K562 (cell line): ENCODE data around the gene BICC1. TPM values are rescaled to one million over a fixed set of nuclear protein-coding genes. Genes with fewer than 3 reads are reported as not detected.

Experiments
- ATAC-seq: fragments of 200-7000 bp; cut with Tn5 transposase; 3 replicates; pipeline ENCODE4 v1.9.1; 2020; ENCODE audit warnings: moderate library complexity
- BruUV-seq: library from RNA; stranded (reverse); fragments of 400-500 nt; replicated peaks from 2 replicates; lab custom pipeline; 2021; lab: Mats Ljungman, UMichigan
- CTCF ChIA-PET: fragments of 300-600 bp; formaldehyde crosslinking; extraction: SDS; loops from one replicate; lab custom pipeline; 2021; ENCODE audit warnings: low intra/inter-chr PET ratio; lab: Yijun Ruan, JAX
- POLR2A ChIA-PET: fragments of 300-600, 350-650 bp; sonication (Branson Sonifier 250); formaldehyde crosslinking; extraction: SDS; loops from one replicate; lab custom pipeline; 2021; ENCODE audit warnings: antibody characterized with exemption, inconsistent platforms; lab: Yijun Ruan, JAX
- DNase-seq, 4 experiments: peaks; one replicate each; pipeline versions ENCODE4 v3.0.0 to v3.0.0-alpha.2; 2011 to 2018; ENCODE audit warnings: low spot score in 3 of 4, mixed read lengths in 3 of 4; ENCODE audit errors: extremely low read depth in 1 of 4
- FAIRE-seq: peaks from 2 replicates; lab custom pipeline; 2011; peaks lifted over from hg19 to GRCh38; lab: Jason Lieb, UNC
- H2AFZ ChIP-seq: 2 replicates; pipeline ENCODE4 v1.6.0; 2011; ENCODE audit warnings: low read depth, low read length, control low read depth, inconsistent platforms
- H3K27ac ChIP-seq: fragments of 200-600 bp; 3 replicates; pipeline ENCODE4 v1.8.0; 2011; ENCODE audit warnings: low read depth, mild to moderate bottlenecking, control low read depth, inconsistent platforms, low read length, moderate library complexity, mixed read lengths; ENCODE audit errors: extremely low read depth
- H3K27me3 ChIP-seq, 2 experiments: fragments of 300-600 bp in 1 of 2; 2 replicates in 1 of 2; 3 replicates in 1 of 2; pipeline versions ENCODE4 v1.6.0 to v1.8.0; 2011; ENCODE audit warnings: inconsistent platforms in 2 of 2, low read length in 2 of 2, mild to moderate bottlenecking in 1 of 2, mixed read lengths in 1 of 2, moderate library complexity in 1 of 2; ENCODE audit not compliant: control insufficient read depth in 2 of 2, insufficient read depth in 2 of 2
- H3K36me3 ChIP-seq: fragments of 300-600 bp; 3 replicates; pipeline ENCODE4 v1.8.0; 2011; ENCODE audit warnings: mild to moderate bottlenecking, low read length, inconsistent platforms; ENCODE audit not compliant: control insufficient read depth, insufficient read depth
- H3K4me1 ChIP-seq, 2 experiments: fragments of 200-600 bp in 1 of 2; replicated peaks in 1 of 2; 2 replicates in 1 of 2; 3 replicates in 1 of 2; pipeline versions ENCODE4 v1.5.1 to v1.8.0; 2011; ENCODE audit warnings: inconsistent platforms in 2 of 2, low read length in 2 of 2, mild to moderate bottlenecking in 1 of 2, mixed read lengths in 1 of 2, moderate library complexity in 1 of 2; ENCODE audit not compliant: control insufficient read depth in 2 of 2, insufficient read depth in 2 of 2
- H3K4me2 ChIP-seq: 2 replicates; pipeline ENCODE4 v1.6.1; 2011; ENCODE audit warnings: low read length, control low read depth, inconsistent platforms, mixed read lengths; ENCODE audit not compliant: insufficient read depth
- H3K4me3 ChIP-seq: fragments of 200-600 bp; sonication (generic), shearing (Covaris generic); 2 replicates; pipeline ENCODE4 v1.5.1; 2016; ENCODE audit warnings: control low read depth, inconsistent platforms
- H3K79me2 ChIP-seq: fragments of 200-600 bp; 3 replicates; pipeline ENCODE4 v1.8.0; 2011; ENCODE audit warnings: low read length, inconsistent platforms; ENCODE audit not compliant: control insufficient read depth, insufficient read depth
- H3K9ac ChIP-seq, 2 experiments: 2 replicates each; pipeline versions ENCODE4 v1.6.0 to v1.6.1; 2011; ENCODE audit warnings: low read depth in 2 of 2, low read length in 2 of 2, control low read depth in 1 of 2, inconsistent platforms in 1 of 2, mild to moderate bottlenecking in 1 of 2, mixed read lengths in 1 of 2; ENCODE audit not compliant: insufficient read depth in 1 of 2
- H3K9me1 ChIP-seq: one replicate; pipeline ENCODE4 v1.6.0; 2011; ENCODE audit warnings: inconsistent platforms, mild to moderate bottlenecking, low read length, moderate library complexity; ENCODE audit not compliant: control insufficient read depth, insufficient read depth
- H3K9me3 ChIP-seq: replicated peaks from 2 replicates; pipeline ENCODE4 v1.5.1; 2011; ENCODE audit warnings: low read depth, low read length, inconsistent platforms; ENCODE audit not compliant: control insufficient read depth, insufficient read depth
- H4K20me1 ChIP-seq: replicated peaks from 2 replicates; pipeline ENCODE4 v1.6.1; 2011; ENCODE audit warnings: low read length, inconsistent platforms, mixed read lengths; ENCODE audit not compliant: control insufficient read depth, insufficient read depth
- ETV5 ChIP-seq: sonication (generic); formaldehyde crosslinking; IDR thresholded peaks from 2 replicates; pipeline ENCODE4 v1.4.0; 2020; ENCODE audit warnings: low read depth, mild to moderate bottlenecking, missing genetic modification reagents
- NR2F6 ChIP-seq: fragments of 450-650 bp; formaldehyde crosslinking; IDR thresholded peaks from 2 replicates; pipeline ENCODE4 v1.4.0; 2020; ENCODE audit warnings: mild to moderate bottlenecking
- POLR2AphosphoS5 ChIP-seq: IDR thresholded peaks from 2 replicates; pipeline ENCODE4 v1.6.1; 2011; ENCODE audit warnings: mild to moderate bottlenecking, low read depth, low read length, moderate library complexity; ENCODE audit not compliant: control insufficient read depth, insufficient read depth
- RBM22 ChIP-seq: fragments of 200-400 bp; formaldehyde crosslinking; IDR thresholded peaks from 2 replicates; pipeline ENCODE4 v1.6.1; 2018; ENCODE audit warnings: low read length, low read depth; ENCODE audit not compliant: poor library complexity, severe bottlenecking
- SRSF3 ChIP-seq: fragments of 200-400 bp; formaldehyde crosslinking; IDR thresholded peaks from 2 replicates; pipeline ENCODE4 v1.6.1; 2016; ENCODE audit warnings: mild to moderate bottlenecking, low read length, moderate library complexity; ENCODE audit not compliant: insufficient read depth
- XRCC3 ChIP-seq: fragments of 450-650 bp; IDR thresholded peaks from 2 replicates; pipeline ENCODE4 v1.6.1; 2017; ENCODE audit warnings: mild to moderate bottlenecking, moderate library complexity
- ZNF175 ChIP-seq: fragments of 200-800 bp; sonication (Bioruptor generic); IDR thresholded peaks from 2 replicates; pipeline ENCODE4 v1.6.1; 2016; ENCODE audit warnings: low read depth, mild to moderate bottlenecking, missing genetic modification characterization, missing compliant biosample characterization
- WGBS: fragments of 100-300 bp; shearing (Covaris generic); methylation state at CpG from one replicate; pipeline ENCODE4 v1.1.6; 2016; ENCODE audit warnings: low coverage, mixed read lengths; ENCODE audit not compliant: insufficient coverage; ENCODE audit errors: missing lambda C conversion rate; 5-methylcytosine and 5-hydroxymethylcytosine counted together
- in situ Hi-C: fragments of 300-500 bp; cut with MboI; formaldehyde crosslinking; loops from 4 replicates; pipeline ENCODE4 v1.15.0; 2018; ENCODE audit warnings: inconsistent platforms, mixed read lengths
- intact Hi-C: fragments of 100-400 bp; cut with micrococcal nuclease; formaldehyde crosslinking; loops from 2 replicates; pipeline ENCODE4 v1.14.2; 2022
- polyA plus RNA-seq, 8 experiments: library from polyadenylated mRNA; depleted of rRNA in 4 of 8; stranded (reverse) in 5 of 8; unstranded in 3 of 8; fragments of >200 nt; fragmentation: Nextera tagmentation in 2 of 8; fragmentation: Illumina TruSeq in 1 of 8; extraction: Ambion mirVana in 2 of 8; extraction: Trizol in 1 of 8; gene quantifications; 2 replicates each; pipeline versions ENCODE4 v1.2.1 to v1.2.3, GENCODE V29; 2011 to 2014; ENCODE audit warnings: inconsistent platforms in 1 of 8, missing spikeins in 1 of 8
- total RNA-seq, 7 experiments: library from RNA; depleted of rRNA in 6 of 7; stranded (reverse); fragments of >200 nt in 6 of 7; fragmentation: Illumina TruSeq in 2 of 7; extraction: Trizol in 2 of 7; gene quantifications; 2 replicates each; pipeline versions ENCODE4 v1.2.1 to v1.2.3, GENCODE V29; 2011 to 2021; ENCODE audit warnings: low replicate concordance in 1 of 7
- TF ChIP-seq, protein P1 (sequence below): fragments of 450-650 bp; IDR thresholded peaks from 2 replicates; pipeline ENCODE4 v1.6.1; 2016; ENCODE audit warnings: borderline replicate concordance

The BICC1 gene
- total and polyA plus RNA-seq, 9 of the 15 experiments (the other 6 are each of a cell fraction or from before 2014, with no cell fraction given): not detected

GRCh38 chr10:58704226-58704625, 191.6 kb downstream of the BICC1 start:
- no peaks in the 10 kb centered on the region for H3K9me3 ChIP-seq
- no peak for ATAC-seq
- H3K79me2 ChIP-seq: no peaks in the 10 kb centered on the region
- H3K36me3 ChIP-seq: no peaks in the 10 kb centered on the region
- no peak overlapping the region for H3K27ac ChIP-seq
- H3K4me2 ChIP-seq: no peak overlapping the region
- H3K9me1 ChIP-seq: no peaks in the 10 kb centered on the region
- H4K20me1 ChIP-seq: no peaks in the 10 kb centered on the region
- in situ Hi-C loops (no loop called here), intact Hi-C loops (no loop called here)
- 0% methylated on average over 1 of the region's 1 CpG for WGBS
- TF ChIP-seq SRSF3 (no peak), ZNF175 (no peak)
- H3K9ac ChIP-seq: no peak overlapping the region
- no peak for FAIRE-seq
- no TSS peak for BruUV-seq
- H3K4me3 ChIP-seq: no peak overlapping the region
- no peak for DNase-seq
- no peaks in the 10 kb centered on the region for H3K4me1 ChIP-seq
- H2AFZ ChIP-seq: no peak overlapping the region
- POLR2A ChIA-PET: no interaction called here
- H3K27me3 ChIP-seq: no peaks in the 10 kb centered on the region
- CTCF ChIA-PET: no interaction called here

DNA sequence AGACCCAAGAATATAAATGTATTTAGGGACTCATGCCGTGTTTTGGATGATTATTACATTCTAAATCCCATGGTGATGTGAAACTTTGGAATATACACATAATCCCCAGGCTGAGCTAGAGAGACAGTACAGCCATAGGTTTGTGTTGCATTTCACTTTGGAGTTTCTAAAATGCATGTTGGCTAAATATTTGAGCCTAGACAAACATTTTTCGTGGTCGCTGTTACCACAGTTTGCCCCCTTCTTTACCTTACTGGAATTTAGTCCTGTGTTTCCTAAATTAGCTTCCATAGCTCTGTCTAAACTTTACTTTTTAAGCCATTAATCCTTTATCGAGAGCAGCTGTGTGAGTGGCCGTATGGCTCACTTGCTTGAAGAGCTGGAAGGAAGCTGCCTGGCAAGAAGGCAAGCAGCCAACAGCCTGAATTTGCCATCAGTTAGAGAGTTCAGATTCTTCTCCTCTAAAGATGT, 192.0 kb downstream of the BICC1 start:
- FAIRE-seq: no peak
- 0% methylated on average over 5 of the region's 5 CpGs for WGBS
- no peak for TF ChIP-seq NR2F6 (CRISPR knock-in tag)
- TF ChIP-seq, protein P1, sequence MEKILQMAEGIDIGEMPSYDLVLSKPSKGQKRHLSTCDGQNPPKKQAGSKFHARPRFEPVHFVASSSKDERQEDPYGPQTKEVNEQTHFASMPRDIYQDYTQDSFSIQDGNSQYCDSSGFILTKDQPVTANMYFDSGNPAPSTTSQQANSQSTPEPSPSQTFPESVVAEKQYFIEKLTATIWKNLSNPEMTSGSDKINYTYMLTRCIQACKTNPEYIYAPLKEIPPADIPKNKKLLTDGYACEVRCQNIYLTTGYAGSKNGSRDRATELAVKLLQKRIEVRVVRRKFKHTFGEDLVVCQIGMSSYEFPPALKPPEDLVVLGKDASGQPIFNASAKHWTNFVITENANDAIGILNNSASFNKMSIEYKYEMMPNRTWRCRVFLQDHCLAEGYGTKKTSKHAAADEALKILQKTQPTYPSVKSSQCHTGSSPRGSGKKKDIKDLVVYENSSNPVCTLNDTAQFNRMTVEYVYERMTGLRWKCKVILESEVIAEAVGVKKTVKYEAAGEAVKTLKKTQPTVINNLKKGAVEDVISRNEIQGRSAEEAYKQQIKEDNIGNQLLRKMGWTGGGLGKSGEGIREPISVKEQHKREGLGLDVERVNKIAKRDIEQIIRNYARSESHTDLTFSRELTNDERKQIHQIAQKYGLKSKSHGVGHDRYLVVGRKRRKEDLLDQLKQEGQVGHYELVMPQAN: no peak
- no peak for TF ChIP-seq XRCC3
- no peak for TF ChIP-seq ETV5 (CRISPR knock-in tag)
- TF ChIP-seq RBM22: no peak
- no peak for TF ChIP-seq POLR2AphosphoS5
- TF ChIP-seq, all 486 proteins: peak for 0
- CTCF ChIA-PET: no interaction called here
- Histone ChIP-seq H3K9me3 (no peaks in the 10 kb centered on the region), H3K4me1 (no peaks in the 10 kb centered on the region), H2AFZ (no peak overlapping the region), H3K9me1 (no peaks in the 10 kb centered on the region), H3K27me3 (no peaks in the 10 kb centered on the region), H3K9ac (no peak overlapping the region), H3K4me3 (no peak overlapping the region), H3K4me2 (no peak overlapping the region), H4K20me1 (no peaks in the 10 kb centered on the region), H3K27ac (no peak overlapping the region), H3K79me2 (no peaks in the 10 kb centered on the region), H3K36me3 (no peaks in the 10 kb centered on the region)
- in situ Hi-C loops: no loop called here
- intact Hi-C loops: no loop called here
- POLR2A ChIA-PET: no interaction called here
- ATAC-seq: no peak
- DNase-seq: no peak
- no TSS peak for BruUV-seq
